Naive thymus-derived CD4-positive, alpha-beta T cell (primary cell): ENCODE results near the gene CCNC. TPM values are rescaled to one million over a fixed set of nuclear protein-coding genes. Genes with fewer than 3 reads are reported as not detected.

Experiments used
- ATAC-seq: fragments of 150-1000 bp; cut with Tn5 transposase; 2 replicates; pipeline ENCODE4 v1.10.0; 2021; ENCODE audit warnings: mild to moderate bottlenecking, moderate library complexity
- CTCF ChIA-PET: fragments of 350-600 bp; sonication (Branson Sonifier 250); formaldehyde crosslinking; loops from one replicate; lab custom pipeline; 2021; ENCODE audit warnings: antibody characterized with exemption; lab: Charles Lee
- POLR2A ChIA-PET: fragments of 350-600 bp; sonication (Branson Sonifier 250); formaldehyde crosslinking; loops from one replicate; lab custom pipeline; 2021; ENCODE audit warnings: antibody characterized with exemption, inconsistent platforms; lab: Charles Lee
- DNase-seq, 9 donors: peaks; one replicate each; pipeline versions ENCODE4 v3.0.0 to v3.0.0-alpha.2; 2020 to 2022; ENCODE audit warnings: mixed read lengths in 1 of 9
- H3K27ac ChIP-seq: one replicate; pipeline ENCODE4 v1.7.0; 2013; ENCODE audit warnings: mild to moderate bottlenecking, low read depth, low read length, moderate library complexity
- H3K27me3 ChIP-seq, 2 donors: one replicate each; pipeline ENCODE4 v1.7.0; 2013; ENCODE audit warnings: low read length in 2 of 2, mild to moderate bottlenecking in 2 of 2, moderate library complexity in 2 of 2; ENCODE audit not compliant: control insufficient read depth in 2 of 2, insufficient read depth in 2 of 2
- H3K36me3 ChIP-seq, 3 experiments: 1 replicate in 2 of 3; 2 replicates in 1 of 3; pipeline ENCODE4 v1.7.0; 2013; ENCODE audit warnings: low read length in 3 of 3, mild to moderate bottlenecking in 3 of 3, moderate library complexity in 1 of 3; ENCODE audit not compliant: insufficient read depth in 3 of 3, control insufficient read depth in 2 of 3
- H3K4me1 ChIP-seq, 2 donors: one replicate each; pipeline ENCODE4 v1.7.0; 2013; ENCODE audit warnings: low read length in 2 of 2, mild to moderate bottlenecking in 2 of 2, moderate library complexity in 1 of 2; ENCODE audit not compliant: control insufficient read depth in 2 of 2, insufficient read depth in 2 of 2
- H3K4me3 ChIP-seq: 2 replicates; pipeline ENCODE4 v1.7.0; 2013; ENCODE audit warnings: mild to moderate bottlenecking, low read length
- H3K9me3 ChIP-seq, 3 experiments: 1 replicate in 2 of 3; 2 replicates in 1 of 3; pipeline ENCODE4 v1.7.0; 2013; ENCODE audit warnings: low read length in 3 of 3; ENCODE audit not compliant: control insufficient read depth in 2 of 3
- H3K27ac Mint-ChIP-seq, 9 donors: one replicate each; pipeline ENCODE4 v1.8.0; 2020 to 2022; ENCODE audit warnings: mixed read lengths in 9 of 9, mild to moderate bottlenecking in 8 of 9, moderate library complexity in 5 of 9, inconsistent platforms in 2 of 9
- H3K27me3 Mint-ChIP-seq, 5 donors: one replicate each; pipeline ENCODE4 v1.8.0; 2021 to 2022; ENCODE audit warnings: mixed read lengths in 5 of 5, mild to moderate bottlenecking in 1 of 5
- H3K36me3 Mint-ChIP-seq, 5 donors: one replicate each; pipeline ENCODE4 v1.8.0; 2020 to 2022; ENCODE audit warnings: mixed read lengths in 5 of 5, mild to moderate bottlenecking in 3 of 5, inconsistent platforms in 1 of 5
- H3K4me1 Mint-ChIP-seq, 7 donors: one replicate each; pipeline ENCODE4 v1.8.0; 2020 to 2022; ENCODE audit warnings: mixed read lengths in 7 of 7, mild to moderate bottlenecking in 3 of 7, inconsistent platforms in 1 of 7
- H3K4me3 Mint-ChIP-seq, 10 donors: one replicate each; pipeline ENCODE4 v1.8.0; 2020 to 2022; ENCODE audit warnings: mild to moderate bottlenecking in 10 of 10, mixed read lengths in 10 of 10, moderate library complexity in 6 of 10, inconsistent platforms in 2 of 10
- H3K9me3 Mint-ChIP-seq, 11 donors: one replicate each; pipeline ENCODE4 v1.8.0; 2020 to 2022; ENCODE audit warnings: mixed read lengths in 11 of 11, mild to moderate bottlenecking in 4 of 11, inconsistent platforms in 1 of 11, moderate library complexity in 1 of 11
- intact Hi-C, 2 donors: fragments of 100-400 bp; cut with micrococcal nuclease; formaldehyde crosslinking; loops; one replicate each; pipeline ENCODE4 v1.15.1; 2023
- polyA plus RNA-seq, 2 donors: library from polyadenylated mRNA; unstranded; fragments of 300-500 nt; fragmentation: Illumina TruSeq; gene quantifications; one replicate each; pipeline ENCODE4 v1.2.3, GENCODE V29; 2021
- total RNA-seq, 6 experiments: library from RNA in 5 of 6; stranded (reverse) in 5 of 6; gene quantifications; 1 replicate in 5 of 6; 2 replicates in 1 of 6; pipeline ENCODE4 v1.2.3 and lab custom pipeline; 2021 to 2026

Gene CCNC
- total RNA-seq = 10 to 100 TPM; 31.4 to 45.4 (median 37.3) TPM
- 10 to 100 TPM; 34.6 to 44.0 TPM for polyA plus RNA-seq
- 38.9 reads per million, percentile 66 among the genes with 10 or more reads in this experiment for total RNA-seq (lab: John Stamatoyannopoulos, UW)

- Mint-ChIP-seq H3K4me1 (peaks cover 20 to 55% (median 38%) of the 10 kb centered on the region in 7 donors), H3K36me3 (peaks cover 0 to 5% (median 0%) of the 10 kb centered on the region in 5 donors), H3K9me3 (peaks cover 0 to 2% (median 0%) of the 10 kb centered on the region in 11 donors), H3K4me3 (peak within 1 kb of the TSS; percentile 92 to 100 (median 98)), H3K27ac (peak within 1 kb of the TSS; percentile 89 to 99 (median 94)), H3K27me3 (peaks cover 0 to under 1% (median 0%) of the 10 kb centered on the region in 5 donors)
- Histone ChIP-seq H3K4me1 (peaks cover 7 to 9% of the 10 kb centered on the region in 2 donors), H3K9me3 (no peaks in the 10 kb centered on the region), H3K27ac (peak within 1 kb of the TSS; percentile 84), H3K27me3 (no peaks in the 10 kb centered on the region), H3K4me3 (peak within 1 kb of the TSS; percentile 87), H3K36me3 (peaks cover 0 to 9% (median 0%) of the 10 kb centered on the region in 3 experiments)
- DNase-seq (peak; percentile 74 to 91 (median 87)), ATAC-seq (peak; percentile 99)
- CTCF ChIA-PET = interaction anchor here (0.8 to 1.0 kb wide), 2 partner anchors 47 to 48 kb away, joined by 3 read pairs; no protein-coding TSS in a partner anchor
- POLR2A ChIA-PET = interaction anchor here (0.6 to 1.9 kb wide), 8 partner anchors 9 to 174 kb away, joined by 3 to 19 read pairs (median 6); partner anchors contain the start of genes COQ3 and PNISR
- intact Hi-C loops = loop anchor here (1.0 to 10.0 kb wide), 10 partner anchors 16 to 1316 kb away; partner anchors contain the start of genes FBXL4 (in 2 of the 2), PNISR (in 2 of the 2), USP45 (in 2 of the 2) and ASCC3 (in 1 of the 2)
Measured at GRCh38 chr6:99568103-99568933, at the start of gene CCNC. Gene CCNC (minus strand): TSS chr6:99568660. CDS start chr6:99568527, 133 bp downstream.

GRCh38 chr6:99617131-99617530 lies 48.7 kb upstream of the CCNC start:
- H3K4me1 Mint-ChIP-seq = peaks cover 8 to 10% (median 10%) of the 10 kb centered on the region in 7 donors
- peaks cover 0 to 4% (median 0%) of the 10 kb centered on the region in 5 donors for H3K36me3 Mint-ChIP-seq
- H3K27me3 Mint-ChIP-seq = peaks cover 64 to 82% (median 77%) of the 10 kb centered on the region in 5 donors
- H3K9me3 Mint-ChIP-seq = peaks cover 0 to 16% (median 5%) of the 10 kb centered on the region in 11 donors
- Histone ChIP-seq H3K4me3 (no peak overlapping the region), H3K4me1 (peaks cover 10 to 16% of the 10 kb centered on the region in 2 donors), H3K36me3 (no peaks in the 10 kb centered on the region), H3K27me3 (peaks cover 33 to 55% of the 10 kb centered on the region in 2 donors), H3K27ac (no peak overlapping the region), H3K9me3 (peaks cover 0 to 4% (median 0%) of the 10 kb centered on the region in 3 experiments)
- ChIA-PET POLR2A (no interaction called here), CTCF (no interaction called here)
- ATAC-seq (no peak), DNase-seq (no peak)
- H3K27ac Mint-ChIP-seq = no peak overlapping the region
- intact Hi-C loops = no loop called here
- no peak overlapping the region for H3K4me3 Mint-ChIP-seq

- ATAC-seq = peak; percentile 36
- H3K36me3 Mint-ChIP-seq = peaks cover 0 to 5% (median 0%) of the 10 kb centered on the region in 5 donors
- intact Hi-C loops = loop anchor here (1.0 to 5.0 kb wide), 3 partner anchors 10 to 1788 kb away; no protein-coding TSS in a partner anchor
Measured at GRCh38 chr6:99614430-99615186, 46.1 kb upstream of the CCNC start.

GRCh38 chr6:99613705-99614429 lies 45.4 kb upstream of the CCNC start:
- H3K9me3 ChIP-seq = peaks cover 0 to 4% (median 0%) of the 10 kb centered on the region in 3 experiments
- peaks cover 2 to 28% (median 13%) of the 10 kb centered on the region in 11 donors for H3K9me3 Mint-ChIP-seq
- H3K36me3 Mint-ChIP-seq = peaks cover 0 to 5% (median 0%) of the 10 kb centered on the region in 5 donors
- H3K4me3 ChIP-seq = peak overlapping the region; percentile 42
- peaks cover 13 to 33% (median 18%) of the 10 kb centered on the region in 7 donors for H3K4me1 Mint-ChIP-seq
- ChIA-PET CTCF (no interaction called here), POLR2A (no interaction called here)
- ATAC-seq (peak; percentile 70), DNase-seq (peak in 2 of 9 donors; percentile 37 to 48)
- H3K4me1 ChIP-seq = peaks cover 16% of the 10 kb centered on the region in 2 donors
- no peak overlapping the region for H3K27ac ChIP-seq
- H3K27ac Mint-ChIP-seq = peak overlapping the region in 1 of 9 donors; percentile 65
- peaks cover 66 to 87% (median 80%) of the 10 kb centered on the region in 5 donors for H3K27me3 Mint-ChIP-seq
- H3K4me3 Mint-ChIP-seq = peak overlapping the region; percentile 41 to 87 (median 76)
- intact Hi-C loops = loop anchor here (1.0 to 5.0 kb wide), 4 partner anchors 10 to 1788 kb away; partner anchors contain the start of gene CCNC (in 1 of the 2)
- H3K27me3 ChIP-seq = peaks cover 26 to 49% of the 10 kb centered on the region in 2 donors
- no peaks in the 10 kb centered on the region for H3K36me3 ChIP-seq

More at GRCh38 chr6:99614430-99615186, 46.1 kb upstream of the CCNC start:
- Histone ChIP-seq H3K4me1 (peaks cover 16% of the 10 kb centered on the region in 2 donors), H3K9me3 (peaks cover 0 to 4% (median 0%) of the 10 kb centered on the region in 3 experiments), H3K27ac (no peak overlapping the region), H3K27me3 (peaks cover 22 to 49% of the 10 kb centered on the region in 2 donors), H3K4me3 (peak overlapping the region; percentile 42), H3K36me3 (no peaks in the 10 kb centered on the region)
- Mint-ChIP-seq H3K4me3 (peak overlapping the region; percentile 65 to 87 (median 76)), H3K4me1 (peaks cover 13 to 28% (median 18%) of the 10 kb centered on the region in 7 donors), H3K9me3 (peaks cover 0 to 23% (median 7%) of the 10 kb centered on the region in 11 donors), H3K27ac (peak overlapping the region in 2 of 9 donors; percentile 25 to 65), H3K27me3 (peaks cover 66 to 86% (median 76%) of the 10 kb centered on the region in 5 donors)
- ChIA-PET CTCF (no interaction called here), POLR2A (no interaction called here)
- DNase-seq = peak in 1 of 9 donors; percentile 38

GRCh38 chr6:99613409-99613704 lies 44.9 kb upstream of the CCNC start:
- Histone ChIP-seq H3K36me3 (no peaks in the 10 kb centered on the region), H3K4me3 (no peak overlapping the region), H3K9me3 (peaks cover 0 to 4% (median 0%) of the 10 kb centered on the region in 3 experiments), H3K4me1 (peaks cover 16% of the 10 kb centered on the region in 2 donors), H3K27ac (no peak overlapping the region), H3K27me3 (peaks cover 26 to 54% of the 10 kb centered on the region in 2 donors)
- H3K4me3 Mint-ChIP-seq = peak overlapping the region in 7 of 10 donors; percentile 41 to 79 (median 72)
- peaks cover 66 to 88% (median 80%) of the 10 kb centered on the region in 5 donors for H3K27me3 Mint-ChIP-seq
- peak in 1 of 9 donors; percentile 43 for DNase-seq
- peaks cover 3 to 28% (median 12%) of the 10 kb centered on the region in 11 donors for H3K9me3 Mint-ChIP-seq
- intact Hi-C loops = loop anchor here (2.0 to 5.0 kb wide), 3 partner anchors 45 to 1789 kb away; partner anchors contain the start of gene CCNC (in 1 of the 2)
- peaks cover 11 to 34% (median 18%) of the 10 kb centered on the region in 7 donors for H3K4me1 Mint-ChIP-seq
- ChIA-PET CTCF (no interaction called here), POLR2A (no interaction called here)
- H3K27ac Mint-ChIP-seq = no peak overlapping the region
- peak; percentile 65 for ATAC-seq
- peaks cover 0 to 7% (median 0%) of the 10 kb centered on the region in 5 donors for H3K36me3 Mint-ChIP-seq
